Measurements from ENCODE around the gene CLASP2.

- TF ChIP-seq GATA3 (IDR thresholded peaks at IDR 0.05; ENCODE audit: low read depth, low read length): peak; percentile 80
- peak; percentile 62 for TF ChIP-seq GATA2 (IDR thresholded peaks at IDR 0.05; ENCODE audit: low read depth, low read length)
These were observed 58.8 kb downstream of the CLASP2 start for GRCh38 chr3:33658991-33659848.
